ENCODE measurements around the gene SRSF9. TPM values are rescaled to one million over a fixed set of nuclear protein-coding genes. Genes with fewer than 3 reads are reported as not detected.
"Not testable (repeated sequence)": the region's sequence is repeated elsewhere in the genome, so short reads cannot be mapped to it uniquely, and the experiment has no call there.

The SRSF9 gene
- total RNA-seq, 1 experiment from 2014 or later, result 199 TPM

DNA sequence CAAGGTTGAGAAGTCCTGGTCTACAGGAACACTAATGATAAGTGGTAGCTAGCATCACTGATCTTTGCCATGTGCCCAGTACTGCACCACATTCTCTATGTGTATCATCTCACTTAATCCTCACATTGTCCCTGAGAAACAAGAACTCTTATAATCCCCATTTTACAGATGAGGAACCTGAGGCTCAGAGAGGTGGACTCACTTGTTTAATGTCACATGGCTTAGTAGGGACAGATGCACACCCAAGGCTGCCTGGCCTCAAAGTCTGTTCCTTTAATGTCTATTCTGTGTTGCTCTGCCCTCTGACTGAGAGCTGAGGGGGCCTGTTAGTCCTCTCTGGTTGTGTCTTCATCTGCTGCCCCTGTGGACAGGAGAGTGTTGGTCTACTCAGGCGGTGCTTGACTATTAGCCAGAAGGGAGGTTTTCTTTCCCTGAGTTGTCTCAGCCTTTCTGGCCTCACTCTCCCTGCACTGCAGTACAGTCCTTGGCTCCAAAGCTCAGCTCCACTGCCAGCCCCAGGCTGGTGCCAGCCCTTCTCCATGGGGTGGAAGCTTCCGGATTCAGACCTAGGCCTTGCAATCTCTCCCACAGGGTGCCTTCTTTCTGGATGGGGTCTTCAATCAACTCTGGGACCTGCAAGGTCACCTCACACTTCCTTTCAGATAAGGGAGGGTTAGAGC, 21.4 kb upstream of the SRSF9 start:
- H3K9me3 ChIP-seq (replicated peaks), result no peaks in the 10 kb centered on the region
- no peaks in the 10 kb centered on the region for H3K27me3 ChIP-seq (replicated peaks)
- no peak overlapping the region for H3K4me3 ChIP-seq
- H3K4me1 ChIP-seq (replicated peaks), result peaks cover 6% of the 10 kb centered on the region; the same call in 1 of the 2 replicates
- H3K27ac ChIP-seq, result no peak overlapping the region
- H3K36me3 ChIP-seq, result no peaks in the 10 kb centered on the region
- DNase-seq (ENCODE audit: low read depth in 1 of 2, low spot score in 2 of 2), result no peak

- no peak for DNase-seq (ENCODE audit: low read depth in 1 of 2, low spot score in 2 of 2)
- no peak overlapping the region for H3K27ac ChIP-seq
- no peaks in the 10 kb centered on the region for H3K9me3 ChIP-seq (replicated peaks)
- no peaks in the 10 kb centered on the region for H3K27me3 ChIP-seq (replicated peaks)
- no peaks in the 10 kb centered on the region for H3K36me3 ChIP-seq
- H3K4me1 ChIP-seq (replicated peaks), result peaks cover 6% of the 10 kb centered on the region; the same call in 1 of the 2 replicates
- no peak overlapping the region for H3K4me3 ChIP-seq
Measured at GRCh38 chr12:120490325-120490724, 20.8 kb upstream of the SRSF9 start.

DNA sequence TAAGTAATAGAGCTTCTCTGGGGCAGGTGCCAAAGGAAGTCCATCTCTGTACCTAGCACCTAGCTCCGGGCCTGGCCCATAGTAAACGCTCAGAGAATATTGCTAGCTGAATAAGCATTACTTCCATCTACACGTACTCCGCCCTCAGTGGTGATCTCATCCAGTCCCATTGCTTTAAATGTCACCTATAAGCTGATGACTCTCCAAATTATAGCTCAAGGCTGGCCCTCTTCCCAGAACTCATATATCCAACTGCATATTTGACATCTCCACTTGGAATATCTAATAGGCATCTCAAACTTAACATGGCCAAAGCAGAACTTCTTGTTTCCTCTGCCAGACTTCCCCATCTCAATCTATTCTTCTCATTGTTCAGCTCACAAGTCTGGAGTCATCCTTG, 19.5 kb upstream of the SRSF9 start:
- Histone ChIP-seq H3K27me3 (replicated peaks) (no peaks in the 10 kb centered on the region), H3K27ac (no peak overlapping the region), H3K36me3 (no peaks in the 10 kb centered on the region), H3K9me3 (replicated peaks) (no peaks in the 10 kb centered on the region), H3K4me3 (no peak overlapping the region), H3K4me1 (replicated peaks) (no peaks in the 10 kb centered on the region)
- DNase-seq (ENCODE audit: low read depth in 1 of 2, low spot score in 2 of 2), result no peak

GRCh38 chr12:120488057-120488640, 18.6 kb upstream of the SRSF9 start:
- H3K9me3 ChIP-seq (replicated peaks), result no peaks in the 10 kb centered on the region
- H3K36me3 ChIP-seq, result no peaks in the 10 kb centered on the region
- H3K4me1 ChIP-seq (replicated peaks), result no peaks in the 10 kb centered on the region
- no peak overlapping the region for H3K27ac ChIP-seq
- no peak for DNase-seq (ENCODE audit: low read depth in 1 of 2, low spot score in 2 of 2)
- H3K27me3 ChIP-seq (replicated peaks), result no peaks in the 10 kb centered on the region
- H3K4me3 ChIP-seq, result no peak overlapping the region

GRCh38 chr12:120487552-120487951, 18.0 kb upstream of the SRSF9 start:
- not testable (repeated sequence) for H3K9me3 ChIP-seq (replicated peaks); DNase-seq (ENCODE audit: low read depth in 1 of 2, low spot score in 2 of 2)

DNA sequence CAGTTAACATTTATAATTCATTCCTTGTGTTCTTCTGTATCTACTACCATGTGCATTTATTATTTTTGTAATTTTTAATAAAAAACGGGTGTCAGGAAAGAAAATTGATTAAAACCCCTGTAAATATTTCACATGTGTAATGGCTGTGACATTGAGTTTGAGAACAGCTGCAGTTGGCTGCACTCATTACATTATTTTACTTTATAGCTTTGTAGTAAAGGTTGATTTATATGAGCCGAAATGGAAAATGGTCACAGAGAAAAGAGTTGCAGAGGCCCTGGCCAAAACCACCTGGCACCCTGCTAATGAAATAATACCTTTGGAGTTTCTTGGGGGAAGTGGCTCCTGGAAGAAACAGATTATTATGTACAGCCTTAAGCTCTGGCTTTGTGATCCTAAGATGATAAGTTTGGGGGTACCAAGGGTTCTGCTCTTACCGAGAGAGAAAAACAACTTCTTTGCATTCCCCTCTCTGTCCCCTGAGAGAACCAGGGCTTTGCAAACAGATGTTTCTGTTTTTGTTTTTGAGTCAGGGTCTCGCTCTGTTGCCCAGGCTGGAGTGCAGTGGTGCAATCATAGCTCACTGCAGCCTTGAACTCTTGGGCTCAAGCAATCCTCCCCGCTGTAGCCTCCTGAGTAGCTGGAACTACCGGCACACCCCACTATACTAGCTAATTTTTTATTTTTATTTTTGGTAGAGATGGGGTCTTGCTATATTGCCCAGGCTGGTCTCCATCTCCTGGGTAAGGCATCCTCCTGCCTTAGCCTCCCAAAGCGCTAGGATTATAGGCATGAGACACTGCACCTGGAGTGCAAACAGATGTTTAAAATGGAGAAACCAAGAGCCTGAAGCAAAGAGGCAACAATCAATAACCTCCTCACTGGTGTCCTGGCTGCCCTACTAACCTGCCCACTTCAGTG, 16.7 kb upstream of the SRSF9 start:
- DNase-seq (ENCODE audit: low read depth in 1 of 2, low spot score in 2 of 2), result no peak
- Histone ChIP-seq H3K27ac (no peak overlapping the region), H3K4me1 (replicated peaks) (no peaks in the 10 kb centered on the region), H3K9me3 (replicated peaks) (no peaks in the 10 kb centered on the region), H3K27me3 (replicated peaks) (no peaks in the 10 kb centered on the region), H3K36me3 (no peaks in the 10 kb centered on the region), H3K4me3 (no peak overlapping the region)

More at GRCh38 chr12:120487552-120487951, 18.0 kb upstream of the SRSF9 start:
- not testable (repeated sequence) for H3K27ac ChIP-seq; H3K27me3 ChIP-seq (replicated peaks); H3K4me3 ChIP-seq; H3K36me3 ChIP-seq; H3K4me1 ChIP-seq (replicated peaks)

DNA sequence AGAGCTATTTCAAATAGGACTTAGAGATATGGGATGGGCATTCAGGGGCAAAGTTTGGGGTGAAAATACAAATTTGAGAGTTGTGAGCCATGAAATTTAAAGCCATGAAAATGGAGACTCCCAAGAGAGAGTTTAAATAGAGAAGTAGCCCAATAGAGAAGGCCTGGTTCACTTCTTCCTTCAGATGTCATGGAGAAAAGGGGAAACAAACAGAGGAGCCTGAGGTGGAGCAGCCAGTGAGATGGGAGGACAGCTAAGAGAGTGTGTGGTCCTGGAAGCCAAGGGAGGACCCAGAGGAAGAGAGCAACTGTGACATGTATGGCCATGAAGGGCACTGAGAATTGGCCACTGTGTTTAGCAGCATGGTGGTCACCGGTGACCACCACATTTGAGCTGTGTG, 14.1 kb upstream of the SRSF9 start:
- Histone ChIP-seq H3K4me1 (replicated peaks) (no peaks in the 10 kb centered on the region), H3K27me3 (replicated peaks) (no peaks in the 10 kb centered on the region), H3K9me3 (replicated peaks) (no peaks in the 10 kb centered on the region), H3K4me3 (no peak overlapping the region), H3K36me3 (no peaks in the 10 kb centered on the region), H3K27ac (no peak overlapping the region)
- no peak for DNase-seq (ENCODE audit: low read depth in 1 of 2, low spot score in 2 of 2)

- Histone ChIP-seq H3K4me3 (no peak overlapping the region), H3K36me3 (no peaks in the 10 kb centered on the region), H3K4me1 (replicated peaks) (no peaks in the 10 kb centered on the region), H3K9me3 (replicated peaks) (no peaks in the 10 kb centered on the region), H3K27ac (no peak overlapping the region), H3K27me3 (replicated peaks) (no peaks in the 10 kb centered on the region)
- DNase-seq (ENCODE audit: low read depth in 1 of 2, low spot score in 2 of 2), result no peak
Measured at GRCh38 chr12:120481022-120481767, 11.6 kb upstream of the SRSF9 start.

- no peaks in the 10 kb centered on the region for H3K9me3 ChIP-seq (replicated peaks)
- H3K4me3 ChIP-seq, result no peak overlapping the region
- no peaks in the 10 kb centered on the region for H3K27me3 ChIP-seq (replicated peaks)
- no peaks in the 10 kb centered on the region for H3K4me1 ChIP-seq (replicated peaks)
- no peak for DNase-seq (ENCODE audit: low read depth in 1 of 2, low spot score in 2 of 2)
- no peaks in the 10 kb centered on the region for H3K36me3 ChIP-seq
- no peak overlapping the region for H3K27ac ChIP-seq
Measured at GRCh38 chr12:120480211-120480610, 10.7 kb upstream of the SRSF9 start.

- Histone ChIP-seq H3K4me3 (no peak overlapping the region), H3K27me3 (replicated peaks) (no peaks in the 10 kb centered on the region), H3K27ac (no peak overlapping the region), H3K4me1 (replicated peaks) (no peaks in the 10 kb centered on the region), H3K36me3 (no peaks in the 10 kb centered on the region), H3K9me3 (replicated peaks) (no peaks in the 10 kb centered on the region)
- DNase-seq (ENCODE audit: low read depth in 1 of 2, low spot score in 2 of 2), result no peak
Measured at GRCh38 chr12:120479458-120479857, 9.9 kb upstream of the SRSF9 start.

DNA sequence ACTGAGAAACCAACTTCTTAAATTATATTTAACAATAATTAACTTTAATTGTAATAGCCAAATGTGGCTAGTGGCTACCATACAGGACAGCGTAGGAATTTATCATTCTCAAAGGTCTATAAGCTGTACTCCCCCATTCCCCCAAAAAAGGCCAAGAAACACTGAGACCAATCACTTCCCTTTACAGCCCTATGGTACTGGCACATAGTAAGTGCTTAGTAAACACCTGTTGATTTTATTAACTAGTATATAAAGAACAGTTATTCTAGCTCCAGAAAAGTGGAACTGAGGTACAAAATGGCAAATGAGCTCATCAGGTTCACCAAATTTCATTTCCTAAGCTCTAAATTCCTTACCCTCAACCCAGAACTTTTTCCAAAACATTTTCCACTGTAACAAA, 6.1 kb upstream of the SRSF9 start:
- DNase-seq (ENCODE audit: low read depth in 1 of 2, low spot score in 2 of 2), result no peak
- Histone ChIP-seq H3K27ac (no peak overlapping the region), H3K4me3 (no peak overlapping the region), H3K9me3 (replicated peaks) (no peaks in the 10 kb centered on the region), H3K4me1 (replicated peaks) (peaks cover 1% of the 10 kb centered on the region), H3K27me3 (replicated peaks) (no peaks in the 10 kb centered on the region), H3K36me3 (no peaks in the 10 kb centered on the region)

- Histone ChIP-seq H3K4me3 (no peak overlapping the region), H3K27ac (no peak overlapping the region), H3K9me3 (replicated peaks) (no peaks in the 10 kb centered on the region), H3K36me3 (peaks cover 4% of the 10 kb centered on the region), H3K27me3 (replicated peaks) (no peaks in the 10 kb centered on the region), H3K4me1 (replicated peaks) (peaks cover 11% of the 10 kb centered on the region)
- no peak for DNase-seq (ENCODE audit: low read depth in 1 of 2, low spot score in 2 of 2)
Measured at GRCh38 chr12:120474616-120474960, 5.0 kb upstream of the SRSF9 start.

GRCh38 chr12:120473807-120474615, 4.5 kb upstream of the SRSF9 start:
- DNase-seq (ENCODE audit: low read depth in 1 of 2, low spot score in 2 of 2), result no peak
- Histone ChIP-seq H3K27me3 (replicated peaks) (no peaks in the 10 kb centered on the region), H3K4me1 (replicated peaks) (peaks cover 11% of the 10 kb centered on the region), H3K36me3 (peaks cover 8% of the 10 kb centered on the region), H3K4me3 (no peak overlapping the region), H3K9me3 (replicated peaks) (no peaks in the 10 kb centered on the region), H3K27ac (no peak overlapping the region)

Measured in SJSA1 (cell line).